NB4 (cell line): ENCODE measurements around the gene GOSR1.
A peak's percentile ranks its signal among the peaks of the same experiment; 100 is the strongest.

Experiments used
- MYC ChIP-seq: IDR thresholded peaks from 2 replicates; pipeline ENCODE4 v1.6.1; 2011; ENCODE audit warnings: low read depth, low read length
- POLR2A ChIP-seq: IDR thresholded peaks from 2 replicates; pipeline ENCODE4 v1.6.1; 2011; ENCODE audit warnings: mild to moderate bottlenecking; ENCODE audit not compliant: insufficient read length; ENCODE audit errors: extremely low read depth
- TF ChIP-seq, protein P1 (sequence below): IDR thresholded peaks from one replicate; pipeline ENCODE4 v1.5.1; 2012; ENCODE audit warnings: low read depth, low read length

DNA sequence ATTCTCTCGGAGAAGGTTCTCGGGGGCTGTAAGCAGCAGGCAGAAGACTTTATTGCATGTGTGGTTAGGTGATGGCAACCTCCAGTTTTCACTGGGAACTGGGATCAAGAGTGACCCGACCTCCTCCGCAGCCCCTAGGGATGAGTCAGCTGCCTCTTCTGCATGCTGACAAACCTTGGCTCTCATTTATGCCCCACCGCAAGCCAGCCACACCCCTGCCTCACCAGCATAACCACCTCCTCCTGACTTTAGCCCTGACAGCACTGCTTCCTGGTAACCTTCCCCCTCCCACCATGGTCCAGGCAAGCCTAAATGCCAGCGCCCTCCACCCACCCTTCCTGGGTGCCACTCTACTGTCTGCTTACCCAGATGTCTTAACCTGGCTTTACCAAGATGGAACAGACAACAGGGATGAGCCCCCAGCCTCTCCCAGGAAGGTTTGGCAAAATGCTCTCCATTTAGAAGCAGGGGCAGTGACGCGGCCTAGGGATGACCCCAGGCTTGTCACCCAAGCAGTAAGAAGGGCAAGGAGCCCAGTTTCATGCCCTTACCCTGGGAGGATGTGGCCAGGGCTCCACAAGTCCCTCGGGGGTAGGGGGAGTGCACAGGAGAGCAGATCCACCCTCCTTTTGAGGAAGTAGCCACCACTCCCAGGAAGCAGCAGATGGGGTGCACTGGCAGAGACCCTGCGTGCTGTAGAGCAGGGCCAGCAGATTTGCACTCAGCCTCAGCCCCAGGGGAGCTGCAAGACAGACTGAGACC lies 73.5 kb downstream of the GOSR1 start:
- TF ChIP-seq, protein P1, sequence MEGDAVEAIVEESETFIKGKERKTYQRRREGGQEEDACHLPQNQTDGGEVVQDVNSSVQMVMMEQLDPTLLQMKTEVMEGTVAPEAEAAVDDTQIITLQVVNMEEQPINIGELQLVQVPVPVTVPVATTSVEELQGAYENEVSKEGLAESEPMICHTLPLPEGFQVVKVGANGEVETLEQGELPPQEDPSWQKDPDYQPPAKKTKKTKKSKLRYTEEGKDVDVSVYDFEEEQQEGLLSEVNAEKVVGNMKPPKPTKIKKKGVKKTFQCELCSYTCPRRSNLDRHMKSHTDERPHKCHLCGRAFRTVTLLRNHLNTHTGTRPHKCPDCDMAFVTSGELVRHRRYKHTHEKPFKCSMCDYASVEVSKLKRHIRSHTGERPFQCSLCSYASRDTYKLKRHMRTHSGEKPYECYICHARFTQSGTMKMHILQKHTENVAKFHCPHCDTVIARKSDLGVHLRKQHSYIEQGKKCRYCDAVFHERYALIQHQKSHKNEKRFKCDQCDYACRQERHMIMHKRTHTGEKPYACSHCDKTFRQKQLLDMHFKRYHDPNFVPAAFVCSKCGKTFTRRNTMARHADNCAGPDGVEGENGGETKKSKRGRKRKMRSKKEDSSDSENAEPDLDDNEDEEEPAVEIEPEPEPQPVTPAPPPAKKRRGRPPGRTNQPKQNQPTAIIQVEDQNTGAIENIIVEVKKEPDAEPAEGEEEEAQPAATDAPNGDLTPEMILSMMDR = no peak
- TF ChIP-seq MYC (peak; percentile 69; the same call in 1 of the 2 replicates), POLR2A (no peak)
